Suppressor macrophage (primary cell): ENCODE results near the gene CEBPZ.
A peak's percentile ranks its signal among the peaks of the same experiment; 100 is the strongest.
"Not testable (repeated sequence)": the region's sequence is repeated elsewhere in the genome, so short reads cannot be mapped to it uniquely, and the experiment has no call there.

ENCODE experiments used
- DNase-seq, 4 experiments: peaks; one replicate each; pipeline ENCODE4 v3.0.0-alpha.2; 2020 to 2022
- total RNA-seq, 17 experiments: gene quantifications; one replicate each; lab custom pipeline; 2026; ENCODE audit warnings: mixed read lengths in 6 of 17, inconsistent platforms in 3 of 17; lab: John Stamatoyannopoulos, UW

The CEBPZ gene, protein sequence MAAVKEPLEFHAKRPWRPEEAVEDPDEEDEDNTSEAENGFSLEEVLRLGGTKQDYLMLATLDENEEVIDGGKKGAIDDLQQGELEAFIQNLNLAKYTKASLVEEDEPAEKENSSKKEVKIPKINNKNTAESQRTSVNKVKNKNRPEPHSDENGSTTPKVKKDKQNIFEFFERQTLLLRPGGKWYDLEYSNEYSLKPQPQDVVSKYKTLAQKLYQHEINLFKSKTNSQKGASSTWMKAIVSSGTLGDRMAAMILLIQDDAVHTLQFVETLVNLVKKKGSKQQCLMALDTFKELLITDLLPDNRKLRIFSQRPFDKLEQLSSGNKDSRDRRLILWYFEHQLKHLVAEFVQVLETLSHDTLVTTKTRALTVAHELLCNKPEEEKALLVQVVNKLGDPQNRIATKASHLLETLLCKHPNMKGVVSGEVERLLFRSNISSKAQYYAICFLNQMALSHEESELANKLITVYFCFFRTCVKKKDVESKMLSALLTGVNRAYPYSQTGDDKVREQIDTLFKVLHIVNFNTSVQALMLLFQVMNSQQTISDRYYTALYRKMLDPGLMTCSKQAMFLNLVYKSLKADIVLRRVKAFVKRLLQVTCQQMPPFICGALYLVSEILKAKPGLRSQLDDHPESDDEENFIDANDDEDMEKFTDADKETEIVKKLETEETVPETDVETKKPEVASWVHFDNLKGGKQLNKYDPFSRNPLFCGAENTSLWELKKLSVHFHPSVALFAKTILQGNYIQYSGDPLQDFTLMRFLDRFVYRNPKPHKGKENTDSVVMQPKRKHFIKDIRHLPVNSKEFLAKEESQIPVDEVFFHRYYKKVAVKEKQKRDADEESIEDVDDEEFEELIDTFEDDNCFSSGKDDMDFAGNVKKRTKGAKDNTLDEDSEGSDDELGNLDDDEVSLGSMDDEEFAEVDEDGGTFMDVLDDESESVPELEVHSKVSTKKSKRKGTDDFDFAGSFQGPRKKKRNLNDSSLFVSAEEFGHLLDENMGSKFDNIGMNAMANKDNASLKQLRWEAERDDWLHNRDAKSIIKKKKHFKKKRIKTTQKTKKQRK
- 22.0 to 77.6 (median 46.7) reads per million in 17 experiments for total RNA-seq

- peak; percentile 93 to 96 (median 94) for DNase-seq
These were observed at the start of gene CEBPZ, which contains the start of gene NDUFAF7 for GRCh38 chr2:37231241-37232130. CEBPZ (minus strand) TSS chr2:37231596; CDS start chr2:37231567, 29 bp downstream. NDUFAF7 (plus strand) TSS chr2:37231658; CDS start chr2:37231706, 48 bp downstream.

DNA sequence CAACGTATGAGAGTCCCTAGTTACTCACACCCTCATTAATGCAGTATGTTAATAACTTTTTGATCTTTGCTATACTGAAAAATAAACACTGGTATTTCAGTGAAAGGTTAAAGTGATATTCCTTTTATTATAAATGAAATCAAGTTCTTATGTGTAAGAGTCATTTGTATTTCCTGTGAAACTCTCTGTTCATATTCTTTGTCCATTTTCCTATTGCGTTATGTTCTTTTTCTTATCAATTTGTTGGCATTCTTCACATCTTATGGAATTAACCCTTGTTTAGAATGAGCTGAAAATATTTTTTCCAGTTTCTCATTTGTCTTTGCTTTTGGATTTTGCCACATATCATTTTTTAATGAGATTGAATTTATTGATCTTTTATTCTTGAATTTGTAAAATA, 44.9 kb upstream of the CEBPZ start:
- DNase-seq: no peak

DNA sequence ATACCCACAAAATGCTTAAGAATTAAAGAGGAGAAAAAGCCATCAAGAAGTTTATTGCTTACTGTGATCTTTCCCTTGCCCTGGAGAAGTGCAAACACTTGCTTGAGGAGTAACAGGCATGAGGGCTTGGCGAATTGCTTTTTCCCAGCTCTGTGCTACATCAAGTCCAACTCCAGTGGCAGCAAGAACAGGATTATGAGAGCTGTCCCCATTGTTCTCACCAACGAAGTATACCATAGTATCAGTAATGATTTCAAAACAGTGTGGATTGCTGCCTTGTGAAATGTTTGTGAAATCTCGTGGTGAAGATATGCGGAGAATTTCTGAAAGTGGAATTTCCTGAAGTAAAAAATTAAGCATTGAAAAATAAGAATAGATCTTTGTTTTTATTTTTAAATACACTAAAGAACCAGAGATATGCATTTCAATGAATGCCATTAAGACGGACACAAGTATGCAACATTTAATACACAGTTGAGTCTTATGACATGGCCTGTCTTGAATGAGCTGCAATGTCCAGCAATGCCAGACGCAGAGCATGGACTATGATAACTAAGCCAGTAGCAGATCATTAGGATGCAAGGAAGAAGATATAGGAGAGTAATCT, 43.1 kb upstream of the CEBPZ start:
- DNase-seq: peak in 1 of 4 experiments; percentile 6

GRCh38 chr2:37271376-37272067, 40.1 kb upstream of the CEBPZ start:
- no peak for DNase-seq

GRCh38 chr2:37268111-37268510, 36.7 kb upstream of the CEBPZ start:
- no peak for DNase-seq

GRCh38 chr2:37267685-37268084, 36.3 kb upstream of the CEBPZ start:
- no peak for DNase-seq

GRCh38 chr2:37263839-37264238, 32.4 kb upstream of the CEBPZ start:
- no peak for DNase-seq

GRCh38 chr2:37262522-37262921, 31.1 kb upstream of the CEBPZ start:
- peak in 3 of 4 experiments; percentile 7 to 49 (median 46) for DNase-seq

GRCh38 chr2:37250869-37251740, 19.7 kb upstream of the CEBPZ start:
- no peak for DNase-seq

DNA sequence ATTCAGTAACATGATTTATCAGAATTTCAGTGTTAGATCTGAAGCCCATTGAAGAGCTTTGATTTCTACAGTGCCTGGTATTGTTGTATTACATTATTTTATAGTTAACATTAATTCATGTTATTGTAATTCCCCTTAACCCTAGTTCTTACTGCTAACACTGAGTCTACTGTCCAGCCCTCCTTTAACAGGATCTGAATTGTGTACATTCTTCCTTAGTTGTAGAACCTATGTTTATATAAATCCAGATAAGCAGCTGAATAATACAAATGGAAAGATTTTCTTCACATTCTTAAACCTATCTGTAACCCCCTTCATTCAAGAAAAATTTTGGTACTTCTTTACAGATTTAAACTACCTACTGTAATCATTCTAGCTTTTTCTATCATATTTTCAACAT, 14.8 kb upstream of the CEBPZ start:
- no peak for DNase-seq

- DNase-seq: no peak
These were observed 13.4 kb upstream of the CEBPZ start for GRCh38 chr2:37244755-37245154.

GRCh38 chr2:37244017-37244416, 12.6 kb upstream of the CEBPZ start:
- no peak for DNase-seq

DNA sequence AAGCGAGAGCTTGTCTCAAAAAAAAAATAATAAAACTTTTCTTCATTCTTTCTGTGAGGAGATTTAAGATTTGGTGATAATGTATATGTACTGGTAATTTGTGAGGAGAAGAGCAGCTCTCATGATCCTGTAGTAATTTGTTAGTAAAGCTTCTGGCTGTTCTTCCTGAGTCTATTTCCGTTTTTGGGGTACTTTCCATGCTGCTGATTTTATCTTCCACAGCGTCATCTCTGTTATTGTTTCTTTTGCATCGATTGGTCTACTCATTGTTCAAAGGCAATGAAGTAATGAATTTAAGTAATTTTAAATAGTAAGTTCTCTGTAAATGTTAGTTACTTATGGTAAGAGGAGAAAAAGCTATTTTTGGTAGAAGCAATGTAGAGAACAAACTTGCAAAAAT, 12.0 kb upstream of the CEBPZ start:
- DNase-seq: no peak

- DNase-seq: peak in 2 of 4 experiments; percentile 12 to 35
These were observed 936 bp upstream of the CEBPZ start for GRCh38 chr2:37232131-37232933.

DNA sequence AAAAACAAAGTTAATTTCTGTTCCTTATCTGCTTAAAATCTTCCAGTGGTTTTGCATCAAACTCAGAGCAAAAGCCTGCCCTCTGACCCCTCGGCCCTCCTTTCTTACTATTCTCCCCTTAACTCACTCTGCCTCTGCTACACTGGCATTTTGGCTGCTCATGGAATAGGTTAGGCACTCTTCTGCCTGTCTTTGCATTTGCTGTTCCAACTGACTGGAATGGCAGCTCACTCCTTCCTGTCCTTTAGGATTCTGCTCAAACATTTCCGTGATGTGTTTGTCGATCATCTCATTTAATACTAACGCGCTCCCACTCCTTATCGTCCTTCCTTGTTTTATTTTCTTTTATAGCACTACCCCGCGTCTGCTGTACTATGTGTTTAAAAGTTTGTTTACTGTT, 815 bp downstream of the CEBPZ start:
- DNase-seq: peak in 3 of 4 experiments; percentile 4 to 5 (median 4)

DNA sequence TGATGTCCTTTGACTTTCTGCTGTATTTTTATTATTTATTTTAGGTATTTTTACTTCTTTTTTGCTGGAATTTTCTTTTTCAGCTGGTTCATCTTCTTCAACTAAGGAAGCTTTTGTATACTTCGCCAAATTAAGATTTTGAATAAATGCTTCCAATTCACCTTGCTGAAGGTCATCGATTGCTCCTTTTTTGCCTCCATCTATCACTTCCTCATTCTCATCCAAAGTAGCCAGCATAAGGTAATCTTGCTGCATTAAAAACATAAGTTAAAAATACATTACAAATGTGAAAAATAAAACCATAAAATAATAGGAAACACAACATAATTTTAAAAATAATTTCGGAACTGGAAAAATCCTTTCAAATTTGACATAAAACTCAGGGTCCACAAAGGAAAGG, 2.6 kb downstream of the CEBPZ start:
- no peak for DNase-seq

GRCh38 chr2:37226863-37227262, 4.5 kb downstream of the CEBPZ start:
- DNase-seq: no peak

DNA sequence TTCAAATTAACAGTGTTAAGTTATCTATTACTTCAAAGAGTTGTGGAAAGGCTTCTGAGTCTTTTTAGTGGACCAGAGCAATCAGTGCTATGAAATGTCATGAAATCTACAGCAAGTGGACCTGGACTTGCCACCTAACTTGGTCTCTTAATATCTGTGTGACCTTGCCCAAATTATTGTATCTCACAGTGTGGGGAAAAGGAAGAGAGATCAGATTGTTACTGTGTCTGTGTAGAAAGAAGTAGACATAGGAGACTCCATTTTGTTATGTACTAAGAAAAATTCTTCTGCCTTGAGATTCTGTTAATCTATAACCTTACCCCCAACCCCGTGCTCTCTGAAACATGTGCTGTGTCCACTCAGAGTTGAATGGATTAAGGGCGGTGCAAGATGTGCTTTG, 6.3 kb downstream of the CEBPZ start:
- DNase-seq: not testable (repeated sequence)

DNA sequence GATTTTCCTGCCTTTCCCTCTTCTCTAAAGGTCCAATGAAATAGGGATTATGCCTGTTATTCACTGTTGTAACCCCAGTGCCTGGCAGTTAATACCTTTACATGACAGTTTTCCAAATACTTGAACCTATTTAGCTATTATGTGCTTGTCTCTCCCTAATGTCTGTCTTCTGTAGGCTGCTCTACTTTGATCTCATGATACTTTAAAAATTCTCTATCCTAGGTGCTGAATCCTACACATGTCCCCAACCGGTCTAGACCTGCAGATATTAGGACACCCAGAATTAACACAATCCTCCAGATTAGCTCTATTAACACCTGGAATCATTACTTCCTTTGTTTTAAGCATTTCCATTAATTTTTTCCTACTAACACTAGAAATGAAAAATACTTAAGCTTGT, 7.3 kb downstream of the CEBPZ start:
- DNase-seq: no peak
